Kasumi-1 (cell line): ENCODE measurements around the gene G0S2.

Experiments
- DNase-seq, 2 experiments: peaks; one replicate each; lab custom pipeline; 2025; lab: John Stamatoyannopoulos, UW

Gene G0S2

GRCh38 chr1:209720326-209720725, 45.1 kb downstream of the G0S2 start:
- DNase-seq, result no peak

GRCh38 chr1:209720826-209721225, 45.6 kb downstream of the G0S2 start:
- DNase-seq, result no peak

GRCh38 chr1:209721323-209721722, 46.1 kb downstream of the G0S2 start:
- DNase-seq, result no peak

- DNase-seq, result no peak
These were observed 48.1 kb downstream of the G0S2 start for GRCh38 chr1:209723265-209723664.

- DNase-seq, result no peak
These were observed 48.8 kb downstream of the G0S2 start for GRCh38 chr1:209723756-209724693.
